ENCODE results near the gene VMP1. TPM values are rescaled to one million over a fixed set of nuclear protein-coding genes. Genes with fewer than 3 reads are reported as not detected.

Gene VMP1
- total RNA-seq, 1 donor from 2014 or later: 50.8 TPM

DNA sequence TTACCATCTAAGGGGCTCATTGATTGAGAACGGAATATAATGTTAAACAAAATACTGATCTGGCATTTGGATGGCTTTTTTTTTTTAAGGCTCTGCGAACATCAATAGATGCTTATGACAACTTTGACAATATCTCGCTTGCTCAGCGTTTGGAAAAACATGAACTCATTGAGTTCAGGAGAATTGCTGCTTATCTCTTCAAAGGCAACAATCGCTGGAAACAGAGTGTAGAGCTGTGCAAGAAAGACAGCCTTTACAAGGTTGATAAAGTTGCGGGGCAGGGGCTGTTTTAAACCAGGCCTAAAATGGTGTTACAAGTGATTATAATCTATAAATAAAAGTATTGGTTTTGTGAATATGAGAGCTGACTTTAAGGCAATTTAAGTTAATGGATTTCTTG is 22.5 kb upstream of the VMP1 start:
- intact Hi-C loops (cut with micrococcal nuclease): no loop called here
- Histone ChIP-seq H3K4me1 (peaks cover 11% of the 10 kb centered on the region), H3K27ac (replicated peaks) (no peak overlapping the region), H3K4me3 (no peak overlapping the region), H3K36me3 (peaks cover 100% of the 10 kb centered on the region), H3K27me3 (ENCODE audit: low read depth) (no peaks in the 10 kb centered on the region), H3K9me3 (replicated peaks) (no peaks in the 10 kb centered on the region)
- TF ChIP-seq, protein P1, sequence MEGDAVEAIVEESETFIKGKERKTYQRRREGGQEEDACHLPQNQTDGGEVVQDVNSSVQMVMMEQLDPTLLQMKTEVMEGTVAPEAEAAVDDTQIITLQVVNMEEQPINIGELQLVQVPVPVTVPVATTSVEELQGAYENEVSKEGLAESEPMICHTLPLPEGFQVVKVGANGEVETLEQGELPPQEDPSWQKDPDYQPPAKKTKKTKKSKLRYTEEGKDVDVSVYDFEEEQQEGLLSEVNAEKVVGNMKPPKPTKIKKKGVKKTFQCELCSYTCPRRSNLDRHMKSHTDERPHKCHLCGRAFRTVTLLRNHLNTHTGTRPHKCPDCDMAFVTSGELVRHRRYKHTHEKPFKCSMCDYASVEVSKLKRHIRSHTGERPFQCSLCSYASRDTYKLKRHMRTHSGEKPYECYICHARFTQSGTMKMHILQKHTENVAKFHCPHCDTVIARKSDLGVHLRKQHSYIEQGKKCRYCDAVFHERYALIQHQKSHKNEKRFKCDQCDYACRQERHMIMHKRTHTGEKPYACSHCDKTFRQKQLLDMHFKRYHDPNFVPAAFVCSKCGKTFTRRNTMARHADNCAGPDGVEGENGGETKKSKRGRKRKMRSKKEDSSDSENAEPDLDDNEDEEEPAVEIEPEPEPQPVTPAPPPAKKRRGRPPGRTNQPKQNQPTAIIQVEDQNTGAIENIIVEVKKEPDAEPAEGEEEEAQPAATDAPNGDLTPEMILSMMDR (IDR thresholded peaks at IDR 0.05; ENCODE audit: borderline replicate concordance): no peak
- DNase-seq: no peak

DNA sequence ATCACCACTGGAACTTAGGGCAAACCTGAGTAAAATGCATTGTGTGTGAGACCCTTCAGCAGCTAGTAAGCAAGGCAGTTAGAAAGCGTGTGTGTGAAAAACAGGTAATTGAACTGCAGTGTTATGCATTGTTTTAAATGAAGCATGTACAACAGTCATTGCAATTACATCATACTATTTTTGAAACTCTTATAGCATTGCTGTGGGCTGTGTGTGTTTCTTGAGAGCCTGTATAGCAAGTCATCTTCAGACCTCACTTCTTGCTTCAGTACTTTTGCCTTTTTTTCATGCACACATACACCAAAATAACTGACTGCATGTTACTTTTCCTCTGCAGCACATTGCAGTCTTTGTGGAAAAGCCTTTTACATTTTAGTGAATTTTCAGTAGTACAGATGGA is 19.4 kb upstream of the VMP1 start:
- intact Hi-C loops (cut with micrococcal nuclease): no loop called here
- Histone ChIP-seq H3K36me3 (peaks cover 100% of the 10 kb centered on the region), H3K4me1 (peaks cover 11% of the 10 kb centered on the region), H3K9me3 (replicated peaks) (no peaks in the 10 kb centered on the region), H3K4me3 (no peak overlapping the region), H3K27ac (replicated peaks) (peak overlapping the region; percentile 8), H3K27me3 (ENCODE audit: low read depth) (no peaks in the 10 kb centered on the region)
- DNase-seq: no peak
- TF ChIP-seq, protein P1 (IDR thresholded peaks at IDR 0.05; ENCODE audit: borderline replicate concordance): no peak

DNA sequence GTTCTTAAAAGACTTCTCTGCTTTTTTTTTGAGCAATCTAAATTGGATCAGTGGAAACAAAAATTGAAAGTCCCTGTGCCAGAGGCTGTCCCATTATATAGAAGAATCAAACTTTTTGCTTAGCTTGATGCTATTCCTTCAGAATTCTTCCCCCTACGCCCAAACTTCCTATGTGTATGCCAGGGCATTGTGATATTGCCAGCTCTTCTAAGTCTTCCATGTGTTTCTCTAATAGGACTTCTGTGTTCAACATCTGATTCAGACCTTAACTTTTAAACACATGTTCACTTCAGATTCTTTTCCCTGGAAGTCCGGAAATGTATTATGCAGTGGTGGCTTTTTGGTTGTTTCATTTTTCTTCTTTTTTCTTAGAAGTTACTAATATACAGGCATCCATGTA is 19.0 kb upstream of the VMP1 start:
- Histone ChIP-seq H3K36me3 (peaks cover 100% of the 10 kb centered on the region), H3K27ac (replicated peaks) (peak overlapping the region; percentile 8), H3K9me3 (replicated peaks) (no peaks in the 10 kb centered on the region), H3K4me1 (peaks cover 11% of the 10 kb centered on the region), H3K27me3 (ENCODE audit: low read depth) (no peaks in the 10 kb centered on the region), H3K4me3 (no peak overlapping the region)
- TF ChIP-seq, protein P1 (IDR thresholded peaks at IDR 0.05; ENCODE audit: borderline replicate concordance): no peak
- DNase-seq: no peak
- intact Hi-C loops (cut with micrococcal nuclease): no loop called here

DNA sequence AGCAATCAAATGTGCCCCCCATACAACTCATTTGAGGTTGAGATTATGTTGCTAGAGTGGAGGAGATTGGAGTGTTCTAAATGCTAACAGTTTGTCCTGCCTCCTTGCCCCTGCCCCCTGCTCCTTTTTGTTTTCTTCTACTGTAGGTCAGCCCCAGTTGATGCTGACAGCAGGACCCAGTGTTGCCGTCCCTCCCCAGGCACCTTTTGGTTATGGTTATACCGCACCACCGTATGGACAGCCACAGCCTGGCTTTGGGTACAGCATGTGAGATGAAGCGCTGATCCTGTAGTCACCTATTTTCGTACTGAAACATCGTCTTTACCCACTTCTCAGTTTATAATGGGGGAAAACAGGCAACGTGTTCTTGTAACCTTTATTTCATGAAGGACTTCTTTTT is 13.9 kb upstream of the VMP1 start:
- H3K4me1 ChIP-seq: peaks cover under 1% of the 10 kb centered on the region
- H3K27ac ChIP-seq (replicated peaks): no peak overlapping the region
- TF ChIP-seq, protein P1 (IDR thresholded peaks at IDR 0.05; ENCODE audit: borderline replicate concordance): no peak
- no peak overlapping the region for H3K4me3 ChIP-seq
- no peaks in the 10 kb centered on the region for H3K9me3 ChIP-seq (replicated peaks)
- DNase-seq: no peak
- H3K36me3 ChIP-seq: peaks cover 97% of the 10 kb centered on the region
- intact Hi-C loops (cut with micrococcal nuclease): no loop called here
- no peaks in the 10 kb centered on the region for H3K27me3 ChIP-seq (ENCODE audit: low read depth)

DNA sequence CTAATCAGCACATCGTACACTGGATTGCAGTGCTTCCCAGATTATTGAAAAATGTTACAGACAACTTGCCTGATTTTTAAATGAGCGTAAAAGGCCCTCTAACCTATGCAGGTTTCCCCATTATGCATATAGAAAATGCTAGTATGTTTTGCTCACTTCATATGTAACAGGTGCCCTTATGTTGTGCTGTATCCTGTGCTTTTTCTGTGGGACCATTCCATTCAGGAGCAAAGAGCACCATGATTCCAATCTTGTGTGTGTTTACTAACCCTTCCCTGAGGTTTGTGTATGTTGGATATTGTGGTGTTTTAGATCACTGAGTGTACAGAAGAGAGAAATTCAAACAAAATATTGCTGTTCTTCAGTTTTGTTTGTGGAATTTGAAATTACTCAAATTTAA is 13.1 kb upstream of the VMP1 start:
- H3K4me1 ChIP-seq: no peaks in the 10 kb centered on the region
- TF ChIP-seq, protein P1 (IDR thresholded peaks at IDR 0.05; ENCODE audit: borderline replicate concordance): no peak
- peaks cover 97% of the 10 kb centered on the region for H3K36me3 ChIP-seq
- intact Hi-C loops (cut with micrococcal nuclease): no loop called here
- no peak overlapping the region for H3K4me3 ChIP-seq
- no peaks in the 10 kb centered on the region for H3K27me3 ChIP-seq (ENCODE audit: low read depth)
- no peak overlapping the region for H3K27ac ChIP-seq (replicated peaks)
- H3K9me3 ChIP-seq (replicated peaks): no peaks in the 10 kb centered on the region
- no peak for DNase-seq

Measured in left ventricle myocardium inferior (tissue), 1 donor.